Measurements from ENCODE around the gene KIF26A.

KIF26A gene

DNA sequence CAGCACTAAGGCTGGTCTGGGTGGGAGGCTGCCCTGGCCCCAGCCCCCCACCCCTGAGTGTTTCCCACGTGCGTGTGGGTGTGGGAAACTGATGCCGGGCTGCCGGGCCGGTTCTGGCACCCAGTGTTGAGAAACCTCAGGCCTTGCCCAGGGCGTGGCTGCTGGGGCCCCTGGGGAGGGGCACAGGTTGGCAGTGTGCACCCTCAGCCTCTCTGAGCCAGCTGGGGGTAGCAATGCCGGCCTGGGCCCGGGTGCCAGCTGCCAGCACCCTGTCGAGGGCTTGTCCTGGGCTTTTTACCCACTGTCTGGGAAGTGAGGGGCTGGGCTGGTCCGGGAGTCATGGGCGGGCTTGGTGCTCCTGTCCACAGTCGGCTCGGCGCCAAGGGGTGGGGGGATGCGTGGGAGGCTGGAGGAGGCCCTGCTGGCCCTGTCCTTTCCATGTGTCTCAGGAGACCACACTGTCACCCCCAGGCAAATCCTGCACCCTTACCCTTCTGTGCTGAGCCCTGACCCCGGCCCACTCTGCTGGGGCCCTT lies 37.2 kb upstream of the KIF26A start:
- no peak for DNase-seq (ENCODE audit: low spot score)

DNA sequence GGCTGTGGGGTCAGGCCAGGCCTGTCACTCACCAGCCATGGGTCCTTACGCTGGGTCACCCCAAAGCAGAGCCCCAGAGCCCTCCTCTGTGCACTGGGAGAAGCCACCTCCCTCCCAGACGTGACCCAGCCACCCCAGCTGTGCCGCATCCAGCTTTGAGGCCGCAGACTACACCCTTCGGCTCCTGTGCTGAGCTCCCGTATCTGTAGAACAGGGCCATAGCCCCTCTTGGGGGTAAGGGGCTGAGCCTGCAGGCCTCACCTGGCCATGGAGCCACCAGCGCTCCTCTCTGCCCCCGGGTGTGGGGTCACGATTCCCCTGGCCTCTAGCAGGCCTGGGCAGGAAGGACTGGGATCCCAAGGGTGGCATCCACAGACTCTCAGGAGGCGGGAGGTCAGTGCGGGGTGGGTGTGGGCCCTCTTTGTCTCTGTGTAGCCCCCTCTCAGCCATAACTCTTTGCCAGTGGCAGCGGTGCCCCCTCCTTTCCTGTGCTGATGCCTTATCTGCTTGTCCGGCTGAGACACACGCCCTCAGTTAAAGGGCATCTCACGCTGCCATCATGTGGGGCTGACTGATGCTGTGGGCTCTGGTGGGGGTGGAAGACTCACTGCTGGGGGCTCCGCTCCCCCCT lies 36.6 kb upstream of the KIF26A start:
- DNase-seq (ENCODE audit: low spot score), result no peak

DNA sequence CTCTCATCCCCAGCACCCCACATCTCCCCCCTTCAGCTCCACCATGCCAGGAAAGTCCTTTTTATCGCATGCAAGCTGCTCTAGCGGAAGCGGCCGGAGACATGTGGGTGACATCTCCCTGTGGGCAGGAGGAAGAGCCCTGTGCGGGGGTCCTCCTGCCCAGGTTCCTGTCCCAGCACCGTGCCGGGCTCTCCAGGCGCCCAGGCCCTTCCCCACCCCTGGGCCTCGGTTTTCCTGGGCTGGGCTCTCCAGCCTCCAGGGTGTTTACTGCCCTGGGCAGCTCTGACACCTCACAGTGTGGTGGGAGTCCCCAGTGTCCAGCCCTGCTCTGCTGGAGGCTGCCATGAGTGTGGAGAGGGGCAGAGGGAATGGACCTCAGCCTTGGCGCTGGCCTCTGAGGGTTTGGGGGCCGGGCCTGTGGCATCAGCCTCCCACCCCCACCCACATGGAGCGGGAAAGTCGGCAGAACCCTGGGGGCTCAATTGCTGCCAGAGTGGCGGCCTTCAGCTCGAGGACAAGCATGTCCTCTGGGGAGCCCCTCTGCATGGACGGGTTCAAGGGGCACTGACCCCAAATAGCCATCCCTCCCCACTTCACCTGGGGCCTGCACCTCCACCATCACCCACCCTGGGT lies 36.0 kb upstream of the KIF26A start:
- no peak for DNase-seq (ENCODE audit: low spot score)

DNA sequence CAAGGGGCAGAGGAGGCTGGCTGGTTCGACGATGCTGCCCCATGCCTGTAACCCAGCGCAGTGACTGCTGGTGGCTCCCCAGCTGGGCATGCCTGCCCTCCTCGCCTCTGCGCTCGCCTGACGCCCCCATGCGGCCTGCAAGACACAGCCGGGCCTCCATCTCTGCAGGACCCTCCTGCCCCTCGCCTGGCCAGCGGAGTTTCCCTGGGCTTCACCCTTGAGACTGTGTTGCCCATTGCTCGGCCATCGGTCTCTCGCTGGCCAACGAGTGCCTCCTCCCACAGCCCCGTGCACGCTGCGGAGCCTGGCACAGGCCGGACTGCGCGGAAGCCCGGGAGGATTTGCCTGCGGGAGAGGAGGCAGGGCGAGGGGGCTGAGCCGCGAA lies 35.3 kb upstream of the KIF26A start:
- no peak for DNase-seq (ENCODE audit: low spot score)

DNA sequence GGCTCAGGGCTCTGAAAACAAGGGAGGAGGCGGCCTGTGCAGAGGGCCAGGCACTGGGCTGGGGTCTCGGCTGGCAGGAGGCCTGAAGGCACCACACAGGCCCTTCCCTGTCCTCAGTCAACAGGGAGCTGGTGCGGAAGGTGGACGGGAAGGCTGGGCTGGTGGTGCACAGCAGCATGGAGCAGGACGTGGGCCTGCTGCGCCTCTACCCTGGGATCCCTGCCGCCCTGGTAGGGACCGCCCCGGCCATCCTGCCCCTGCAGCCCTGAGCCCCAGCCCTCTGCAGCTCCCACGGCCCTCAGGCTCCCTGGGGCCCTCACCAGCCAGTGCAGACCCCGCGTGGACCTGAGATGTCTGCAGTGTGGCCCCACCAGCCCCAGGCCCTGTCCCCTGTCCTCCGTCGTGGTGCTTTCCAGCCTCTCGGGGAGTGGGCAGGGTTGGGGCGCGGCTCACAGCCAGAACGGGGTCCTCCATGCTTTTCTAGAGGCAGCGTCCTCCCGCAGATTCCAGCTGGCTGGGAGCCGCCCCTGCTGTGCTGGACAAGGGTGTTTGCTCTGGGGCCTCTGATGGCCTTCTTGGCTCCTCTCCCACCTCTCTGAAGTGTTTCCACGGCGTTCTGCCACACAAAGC lies 34.8 kb upstream of the KIF26A start:
- DNase-seq (ENCODE audit: low spot score), result no peak

DNA sequence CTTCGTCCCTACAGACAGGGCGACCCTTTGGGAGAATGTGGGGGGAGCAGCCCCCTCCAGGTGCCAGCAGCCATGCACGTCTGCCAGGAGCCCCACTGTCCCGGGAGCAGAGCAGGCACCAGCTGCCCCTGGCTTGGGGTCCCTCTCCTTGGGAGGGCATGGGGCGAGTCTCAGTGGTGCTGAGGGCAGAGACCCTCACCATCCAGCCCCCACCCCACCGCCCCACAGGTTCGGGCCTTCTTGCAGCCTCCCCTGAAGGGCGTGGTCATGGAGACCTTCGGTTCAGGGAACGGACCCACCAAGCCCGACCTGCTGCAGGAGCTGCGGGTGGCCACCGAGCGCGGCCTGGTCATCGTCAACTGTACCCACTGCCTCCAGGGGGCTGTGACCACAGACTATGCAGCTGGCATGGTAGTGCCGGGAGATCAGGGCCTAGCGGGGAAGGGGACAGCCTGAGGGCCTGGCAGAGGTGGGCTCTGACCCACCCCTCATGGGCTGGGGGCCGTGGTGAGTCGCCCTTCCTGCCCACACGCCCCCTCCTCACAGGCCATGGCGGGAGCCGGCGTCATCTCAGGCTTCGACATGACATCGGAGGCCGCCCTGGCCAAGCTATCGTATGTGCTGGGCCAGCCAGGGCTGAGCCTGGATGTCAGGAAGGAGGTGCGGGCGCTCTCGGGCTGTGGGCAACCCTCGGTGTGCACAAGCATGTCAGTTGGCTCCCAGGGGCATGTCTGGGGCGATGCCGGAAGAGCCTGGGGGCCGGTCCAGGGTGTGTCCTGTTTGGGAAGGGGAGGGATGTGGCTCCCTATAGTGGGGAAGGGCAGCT lies 34.1 kb upstream of the KIF26A start:
- DNase-seq (ENCODE audit: low spot score), result no peak

DNA sequence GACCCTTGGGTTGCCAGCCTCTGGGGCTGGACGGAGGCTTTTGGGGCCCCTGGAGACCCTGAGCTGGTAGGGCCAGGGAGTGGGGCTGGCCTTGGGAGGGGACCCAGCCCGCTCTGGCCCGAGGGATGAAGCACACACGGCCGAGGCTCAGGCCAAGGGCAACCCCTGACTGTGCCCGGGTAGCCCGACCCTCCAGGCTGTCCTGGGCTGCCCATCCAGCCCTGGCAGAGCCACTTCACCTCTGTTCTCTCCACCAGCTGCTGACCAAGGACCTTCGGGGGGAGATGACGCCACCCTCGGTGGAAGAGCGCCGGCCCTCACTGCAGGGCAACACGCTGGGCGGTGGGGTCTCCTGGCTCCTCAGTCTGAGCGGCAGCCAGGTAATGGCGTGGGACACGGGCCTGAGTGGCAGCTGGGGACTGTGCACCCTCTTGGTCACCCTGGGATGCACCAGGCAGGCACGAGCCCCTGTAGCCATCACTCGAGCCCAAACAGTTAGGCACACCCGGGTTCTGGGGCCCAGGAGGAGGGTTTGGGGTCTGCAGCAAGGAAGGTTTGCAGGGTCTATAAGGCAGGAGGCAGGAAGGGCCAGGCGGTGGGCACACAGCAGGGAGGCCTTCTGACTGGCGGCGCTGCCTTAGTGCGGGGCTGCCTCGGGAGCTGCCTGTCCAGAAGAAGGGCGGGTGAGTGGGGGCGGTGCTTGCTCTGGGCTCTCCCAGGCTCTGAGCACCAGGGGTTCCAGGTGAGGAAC lies 33.1 kb upstream of the KIF26A start:
- DNase-seq (ENCODE audit: low spot score), result no peak

DNA sequence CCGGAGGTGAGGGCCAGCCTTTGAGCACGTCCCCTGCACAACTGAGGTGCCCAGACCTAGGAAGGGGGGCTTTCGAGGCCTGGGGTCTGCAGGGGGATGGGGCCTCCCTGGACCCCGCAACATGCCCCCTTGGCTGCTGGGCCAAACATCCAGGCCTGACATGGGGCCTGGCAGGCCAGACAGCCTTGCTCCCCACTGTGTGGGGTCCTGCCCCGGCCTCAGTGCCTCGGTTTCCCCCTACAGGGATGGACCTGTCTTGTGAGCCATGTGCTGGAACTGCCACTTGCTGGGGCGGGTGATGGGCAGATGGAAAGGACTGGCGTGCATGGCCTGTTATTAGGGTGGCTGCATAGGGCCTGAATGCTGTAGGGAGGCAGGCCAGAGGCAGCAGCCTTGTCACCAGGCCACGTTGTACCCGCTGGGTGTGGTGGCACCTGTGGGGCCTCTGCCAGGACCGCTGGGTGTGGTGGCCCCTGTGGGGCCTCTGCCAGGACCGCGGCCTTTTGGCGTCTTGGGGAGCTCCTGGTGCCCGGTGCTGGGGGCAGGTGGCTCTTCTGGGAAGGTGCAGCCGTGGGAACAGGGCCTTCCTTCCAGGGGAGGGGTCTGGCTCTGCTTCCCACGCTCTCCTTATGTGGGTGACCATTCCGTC lies 32.4 kb upstream of the KIF26A start:
- no peak for DNase-seq (ENCODE audit: low spot score)

DNA sequence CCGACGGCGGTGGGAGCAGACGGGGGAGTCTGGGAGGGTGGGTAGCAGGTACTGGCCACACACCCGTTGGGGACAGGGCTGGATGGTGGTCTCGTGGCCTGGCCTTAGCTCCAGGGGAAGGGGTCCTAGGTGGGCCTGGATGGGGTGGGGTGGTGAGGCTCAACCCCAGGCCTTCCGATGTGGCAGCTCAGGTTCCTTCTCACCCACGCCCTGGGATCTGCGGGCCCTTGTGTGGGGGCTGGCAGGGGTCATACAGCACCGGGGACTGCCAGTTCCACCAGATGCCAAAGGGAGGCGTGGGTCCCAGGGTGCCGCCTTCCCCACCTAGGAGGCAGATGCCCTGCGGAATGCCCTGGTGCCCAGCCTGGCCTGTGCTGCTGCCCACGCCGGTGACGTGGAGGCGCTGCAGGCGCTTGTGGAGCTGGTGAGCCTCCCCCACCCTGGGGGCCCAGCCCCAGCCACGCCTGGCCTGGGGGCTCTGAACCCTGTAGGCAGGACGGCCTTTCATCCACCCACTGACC lies 31.9 kb upstream of the KIF26A start:
- no peak for DNase-seq (ENCODE audit: low spot score)

DNA sequence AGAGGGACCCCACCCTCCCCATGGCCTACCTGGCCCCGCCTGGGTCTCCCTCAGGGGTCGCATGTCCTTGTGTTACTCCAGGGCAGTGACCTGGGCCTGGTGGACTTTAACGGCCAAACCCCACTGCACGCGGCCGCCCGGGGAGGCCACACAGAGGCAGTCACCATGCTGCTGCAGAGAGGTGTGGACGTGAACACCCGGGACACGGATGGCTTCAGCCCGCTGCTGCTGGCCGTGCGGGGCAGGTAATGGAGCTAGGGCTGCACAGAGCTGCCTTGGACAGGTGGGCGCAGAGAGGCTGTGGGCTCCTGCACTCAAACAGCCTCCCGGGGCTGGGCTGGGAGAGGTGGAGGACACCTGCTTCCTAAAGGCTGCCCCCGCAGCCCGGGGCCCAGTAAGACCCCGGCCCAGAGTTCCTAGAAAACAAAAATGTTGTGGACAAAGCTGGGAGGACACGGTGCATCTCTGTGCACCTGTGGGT lies 31.2 kb upstream of the KIF26A start:
- DNase-seq (ENCODE audit: low spot score), result no peak

DNA sequence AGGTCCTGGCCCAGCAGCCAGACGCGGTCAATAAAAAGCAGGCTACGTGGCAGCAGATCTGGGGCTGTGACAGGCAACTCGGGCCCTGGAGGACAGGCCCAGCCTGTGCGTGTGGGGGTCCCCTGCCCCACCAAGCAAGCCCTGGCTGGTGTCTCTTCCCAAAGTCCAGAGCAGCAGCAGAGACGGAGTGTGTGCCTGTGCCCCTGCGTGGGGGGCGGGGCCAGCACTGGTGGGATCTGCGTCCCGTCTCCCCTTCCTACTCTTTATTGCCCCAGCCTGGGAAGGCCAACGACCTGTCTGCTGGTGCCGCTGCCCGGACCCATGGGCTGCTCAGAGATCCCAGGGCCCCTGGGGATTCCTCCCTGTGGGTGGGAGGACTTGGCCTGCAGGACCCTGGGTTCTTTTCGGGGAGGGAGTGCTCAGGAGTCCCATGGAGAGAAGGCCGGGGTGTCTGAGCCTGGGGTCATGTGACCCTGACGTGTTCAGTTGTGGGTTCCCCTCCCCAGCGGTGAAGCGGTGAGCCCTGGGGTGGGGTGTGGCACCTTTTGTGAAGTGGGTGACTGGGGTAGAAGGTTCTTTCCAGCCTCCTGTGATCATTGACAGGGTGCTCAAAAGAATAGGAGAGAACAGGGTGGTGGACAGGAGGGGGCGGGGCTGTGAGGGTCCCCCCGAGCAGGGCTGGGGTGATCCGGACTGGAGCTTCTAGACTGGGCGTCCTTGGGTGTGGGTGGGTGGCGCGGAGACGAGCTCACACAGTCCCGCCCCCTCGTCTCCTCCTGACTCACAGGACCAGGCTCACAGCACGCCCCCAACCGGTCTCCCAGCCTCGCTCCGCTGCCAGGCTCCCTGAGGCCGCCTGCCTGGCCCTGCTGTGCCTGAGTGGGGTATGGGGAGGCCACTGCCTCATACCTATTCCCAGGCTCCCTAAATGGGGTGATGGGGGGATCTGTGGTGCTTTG lies 30.5 kb upstream of the KIF26A start:
- DNase-seq (ENCODE audit: low spot score), result no peak

DNA sequence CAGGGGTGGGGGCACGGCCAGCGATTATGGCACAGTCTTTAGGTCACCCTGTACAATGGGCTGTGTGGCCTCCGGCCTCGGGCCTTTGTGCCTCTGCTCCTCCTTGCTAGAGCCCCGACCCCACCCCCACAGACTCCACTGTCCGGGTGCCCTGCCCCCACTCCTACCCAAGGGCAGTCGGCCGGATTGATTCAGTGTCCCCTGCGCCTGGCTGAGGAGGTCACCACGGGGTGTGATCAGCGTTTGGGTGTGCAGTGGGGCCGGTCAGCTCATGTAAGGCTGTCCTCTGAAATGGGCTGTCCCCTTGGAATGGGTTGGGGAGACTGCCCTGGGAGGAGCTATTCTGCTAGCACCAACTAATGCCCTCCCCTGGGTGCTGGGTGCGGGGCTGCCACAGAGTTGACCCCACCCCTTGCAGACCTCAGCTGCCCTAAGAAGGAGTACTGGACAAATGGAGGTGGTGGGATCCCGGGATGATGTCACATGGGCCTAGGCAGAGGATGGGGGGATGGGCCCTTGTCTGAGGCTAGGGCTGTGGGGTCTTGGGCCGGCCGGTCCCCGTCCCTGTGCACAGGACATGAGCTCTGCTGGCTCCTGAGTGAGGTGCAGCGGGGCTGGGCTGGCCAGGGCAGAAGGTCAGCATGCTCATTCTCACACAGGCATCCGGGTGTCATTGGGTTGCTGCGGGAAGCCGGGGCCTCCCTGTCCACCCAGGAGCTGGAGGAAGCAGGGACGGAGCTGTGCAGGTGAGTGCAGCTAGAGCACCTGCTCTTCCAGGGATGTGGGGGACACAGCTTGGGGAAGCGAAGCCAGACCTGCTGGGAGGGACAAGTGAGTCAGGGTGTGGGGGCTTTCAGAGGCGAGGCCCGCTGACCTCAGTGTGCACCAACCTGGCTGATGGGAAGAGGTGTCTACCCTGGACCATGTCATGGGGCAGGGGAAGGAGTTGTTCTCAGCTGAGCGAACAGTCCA lies 29.5 kb upstream of the KIF26A start:
- no peak for DNase-seq (ENCODE audit: low spot score)

DNA sequence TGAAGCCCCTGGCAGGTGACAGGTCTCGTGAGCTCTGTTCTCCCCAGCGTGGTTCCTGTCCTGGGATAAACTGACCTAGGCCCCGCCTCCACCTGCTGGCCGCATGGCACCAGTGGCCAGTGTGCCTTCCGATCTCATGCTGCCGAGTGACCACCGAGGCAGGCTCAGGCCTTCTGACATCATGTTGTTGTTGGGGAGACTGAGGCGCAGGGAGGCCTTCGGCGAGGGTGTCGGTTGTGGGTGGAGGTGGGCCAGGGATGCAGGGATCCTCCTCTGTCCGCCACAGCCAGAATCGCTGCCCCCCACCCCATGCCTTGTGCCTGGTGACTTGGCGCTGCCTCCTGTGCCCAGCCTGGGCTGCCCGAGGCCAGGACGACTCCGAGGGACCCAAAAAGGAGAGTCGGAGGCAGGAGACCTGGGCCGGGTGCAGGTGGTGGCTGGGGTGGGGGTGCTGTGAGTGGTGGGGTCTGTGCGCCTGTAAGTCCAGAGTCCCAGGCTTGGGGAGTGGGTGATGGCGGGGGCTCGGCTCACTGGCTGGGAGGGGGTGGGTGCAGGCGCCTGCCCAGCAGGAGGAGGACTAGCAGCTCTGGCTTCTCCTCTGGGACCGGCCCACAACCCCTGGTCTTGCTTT lies 28.5 kb upstream of the KIF26A start:
- no peak for DNase-seq (ENCODE audit: low spot score)

DNA sequence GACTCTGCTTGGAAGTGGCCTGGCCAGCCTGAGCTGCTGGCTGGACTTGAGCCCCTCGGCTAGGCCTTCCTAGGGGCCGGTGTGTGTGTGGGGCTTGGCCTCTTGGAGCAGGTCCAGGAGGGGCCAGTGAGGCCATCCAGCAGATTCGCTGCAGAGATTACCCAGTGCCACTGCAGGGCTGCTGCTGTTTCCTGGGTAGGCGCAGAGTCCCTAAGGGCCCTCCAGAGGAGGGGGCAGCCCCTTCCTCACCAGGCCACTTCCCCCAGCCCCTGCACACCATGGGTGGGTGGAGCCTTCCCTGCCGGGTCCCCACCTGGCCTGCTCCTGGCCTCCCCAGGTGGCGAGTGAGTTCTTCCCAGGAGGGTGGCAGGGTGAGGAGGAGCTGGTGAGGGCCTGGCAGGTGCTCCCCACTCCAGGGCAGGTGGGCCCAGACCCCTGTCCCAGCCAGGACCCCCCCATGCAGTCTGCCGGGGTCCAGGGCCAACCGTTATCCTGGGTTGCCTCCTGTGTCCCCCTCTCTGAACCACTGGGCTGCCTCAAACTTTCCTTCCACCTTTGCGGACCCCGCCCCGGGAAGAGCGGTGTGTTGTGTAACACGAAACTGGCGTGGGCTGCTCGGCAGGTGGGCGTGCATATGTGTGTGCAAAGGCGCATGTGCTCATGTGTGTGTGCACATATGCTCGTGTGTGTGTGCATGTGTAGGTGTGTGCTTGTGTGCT lies 27.7 kb upstream of the KIF26A start:
- DNase-seq (ENCODE audit: low spot score), result no peak

DNA sequence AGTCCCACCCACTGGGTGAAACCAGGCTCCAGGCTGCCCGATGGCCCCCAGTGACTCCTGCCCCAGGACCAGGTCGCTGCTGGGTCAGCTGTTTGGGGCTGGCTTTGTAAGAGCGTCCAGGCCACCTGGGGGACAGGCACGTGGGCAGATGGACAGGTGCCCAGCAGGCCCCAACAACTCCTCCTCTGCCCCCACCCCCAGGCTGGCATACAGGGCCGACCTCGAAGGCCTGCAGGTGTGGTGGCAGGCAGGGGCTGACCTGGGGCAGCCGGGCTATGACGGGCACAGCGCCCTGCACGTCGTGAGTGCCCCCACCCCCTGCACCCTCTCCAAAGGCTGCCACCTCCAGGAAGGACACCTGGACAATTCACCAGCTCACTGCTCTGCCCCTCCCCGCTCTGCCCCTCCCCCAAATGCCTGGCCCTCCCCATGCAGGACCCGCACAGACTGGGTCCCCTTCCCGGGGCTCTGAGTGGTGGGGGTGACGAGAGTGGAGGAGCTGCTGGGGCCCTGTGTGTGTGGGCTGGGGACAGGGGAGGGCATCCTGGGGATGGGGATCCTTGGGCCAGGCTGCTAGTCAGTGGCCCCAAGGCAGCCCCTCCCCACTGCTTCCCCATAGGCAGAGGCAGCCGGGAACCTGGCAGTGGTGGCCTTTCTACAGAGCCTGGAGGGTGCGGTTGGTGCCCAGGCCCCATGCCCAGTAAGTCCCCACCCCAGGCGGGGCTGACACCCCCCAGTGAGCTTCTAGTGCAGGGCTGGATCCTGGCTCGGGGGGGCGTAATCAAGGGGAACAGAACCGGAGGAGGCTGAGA lies 26.9 kb upstream of the KIF26A start:
- DNase-seq (ENCODE audit: low spot score), result no peak

DNA sequence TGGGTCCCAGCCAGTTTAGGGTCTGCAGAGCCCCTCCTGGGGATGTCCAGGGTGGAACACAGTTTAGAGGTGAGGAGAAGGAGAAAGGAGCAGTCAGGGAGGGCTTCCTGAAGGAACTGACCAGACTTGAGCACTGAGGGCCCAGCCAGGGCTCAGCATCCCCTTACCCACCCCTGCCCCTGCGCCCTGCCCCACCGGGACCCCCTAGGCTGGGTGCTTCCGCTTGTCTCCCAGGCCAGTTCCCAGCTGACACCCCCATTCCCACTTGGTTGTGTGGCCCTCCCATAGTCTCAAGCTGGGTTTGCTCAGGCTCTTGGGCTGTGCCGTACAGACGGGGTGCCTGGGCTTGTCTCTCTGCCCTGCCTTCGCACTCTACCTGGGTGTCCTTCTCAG lies 26.3 kb upstream of the KIF26A start:
- no peak for DNase-seq (ENCODE audit: low spot score)
